K562 (cell line): ENCODE data around the gene MRPL38. TPM values are rescaled to one million over a fixed set of nuclear protein-coding genes. Genes with fewer than 3 reads are reported as not detected.

Source experiments
- ATAC-seq: fragments of 200-7000 bp; cut with Tn5 transposase; 3 replicates; pipeline ENCODE4 v1.9.1; 2020; ENCODE audit warnings: moderate library complexity
- BruUV-seq: library from RNA; stranded (reverse); fragments of 400-500 nt; replicated peaks from 2 replicates; lab custom pipeline; 2021; lab: Mats Ljungman, UMichigan
- CTCF ChIA-PET: fragments of 300-600 bp; formaldehyde crosslinking; extraction: SDS; loops from one replicate; lab custom pipeline; 2021; ENCODE audit warnings: low intra/inter-chr PET ratio; lab: Yijun Ruan, JAX
- POLR2A ChIA-PET: fragments of 300-600, 350-650 bp; sonication (Branson Sonifier 250); formaldehyde crosslinking; extraction: SDS; loops from one replicate; lab custom pipeline; 2021; ENCODE audit warnings: antibody characterized with exemption, inconsistent platforms; lab: Yijun Ruan, JAX
- DNase-seq, 4 experiments: peaks; one replicate each; pipeline versions ENCODE4 v3.0.0 to v3.0.0-alpha.2; 2011 to 2018; ENCODE audit warnings: low spot score in 3 of 4, mixed read lengths in 3 of 4; ENCODE audit errors: extremely low read depth in 1 of 4
- FAIRE-seq: peaks from 2 replicates; lab custom pipeline; 2011; peaks lifted over from hg19 to GRCh38; lab: Jason Lieb, UNC
- H2AFZ ChIP-seq: 2 replicates; pipeline ENCODE4 v1.6.0; 2011; ENCODE audit warnings: low read depth, low read length, control low read depth, inconsistent platforms
- H3K27ac ChIP-seq: fragments of 200-600 bp; 3 replicates; pipeline ENCODE4 v1.8.0; 2011; ENCODE audit warnings: low read depth, mild to moderate bottlenecking, control low read depth, inconsistent platforms, low read length, moderate library complexity, mixed read lengths; ENCODE audit errors: extremely low read depth
- H3K27me3 ChIP-seq, 2 experiments: fragments of 300-600 bp in 1 of 2; 2 replicates in 1 of 2; 3 replicates in 1 of 2; pipeline versions ENCODE4 v1.6.0 to v1.8.0; 2011; ENCODE audit warnings: inconsistent platforms in 2 of 2, low read length in 2 of 2, mild to moderate bottlenecking in 1 of 2, mixed read lengths in 1 of 2, moderate library complexity in 1 of 2; ENCODE audit not compliant: control insufficient read depth in 2 of 2, insufficient read depth in 2 of 2
- H3K36me3 ChIP-seq: fragments of 300-600 bp; 3 replicates; pipeline ENCODE4 v1.8.0; 2011; ENCODE audit warnings: mild to moderate bottlenecking, low read length, inconsistent platforms; ENCODE audit not compliant: control insufficient read depth, insufficient read depth
- H3K4me1 ChIP-seq, 2 experiments: fragments of 200-600 bp in 1 of 2; replicated peaks in 1 of 2; 2 replicates in 1 of 2; 3 replicates in 1 of 2; pipeline versions ENCODE4 v1.5.1 to v1.8.0; 2011; ENCODE audit warnings: inconsistent platforms in 2 of 2, low read length in 2 of 2, mild to moderate bottlenecking in 1 of 2, mixed read lengths in 1 of 2, moderate library complexity in 1 of 2; ENCODE audit not compliant: control insufficient read depth in 2 of 2, insufficient read depth in 2 of 2
- H3K4me2 ChIP-seq: 2 replicates; pipeline ENCODE4 v1.6.1; 2011; ENCODE audit warnings: low read length, control low read depth, inconsistent platforms, mixed read lengths; ENCODE audit not compliant: insufficient read depth
- H3K4me3 ChIP-seq: fragments of 200-600 bp; sonication (generic), shearing (Covaris generic); 2 replicates; pipeline ENCODE4 v1.5.1; 2016; ENCODE audit warnings: control low read depth, inconsistent platforms
- H3K79me2 ChIP-seq: fragments of 200-600 bp; 3 replicates; pipeline ENCODE4 v1.8.0; 2011; ENCODE audit warnings: low read length, inconsistent platforms; ENCODE audit not compliant: control insufficient read depth, insufficient read depth
- H3K9ac ChIP-seq, 2 experiments: 2 replicates each; pipeline versions ENCODE4 v1.6.0 to v1.6.1; 2011; ENCODE audit warnings: low read depth in 2 of 2, low read length in 2 of 2, control low read depth in 1 of 2, inconsistent platforms in 1 of 2, mild to moderate bottlenecking in 1 of 2, mixed read lengths in 1 of 2; ENCODE audit not compliant: insufficient read depth in 1 of 2
- H3K9me1 ChIP-seq: one replicate; pipeline ENCODE4 v1.6.0; 2011; ENCODE audit warnings: inconsistent platforms, mild to moderate bottlenecking, low read length, moderate library complexity; ENCODE audit not compliant: control insufficient read depth, insufficient read depth
- H3K9me3 ChIP-seq: replicated peaks from 2 replicates; pipeline ENCODE4 v1.5.1; 2011; ENCODE audit warnings: low read depth, low read length, inconsistent platforms; ENCODE audit not compliant: control insufficient read depth, insufficient read depth
- H4K20me1 ChIP-seq: replicated peaks from 2 replicates; pipeline ENCODE4 v1.6.1; 2011; ENCODE audit warnings: low read length, inconsistent platforms, mixed read lengths; ENCODE audit not compliant: control insufficient read depth, insufficient read depth
- EZH2 ChIP-seq: IDR thresholded peaks from 2 replicates; pipeline ENCODE4 v1.6.1; 2012; ENCODE audit warnings: low read depth, mild to moderate bottlenecking, inconsistent platforms, low read length, borderline replicate concordance
- LARP7 ChIP-seq: fragments of 450-650 bp; IDR thresholded peaks from 2 replicates; pipeline ENCODE4 v1.6.1; 2016
- MEF2D ChIP-seq: conservative IDR thresholded peaks from 2 replicates; pipeline ENCODE4 v1.6.1; 2016; ENCODE audit warnings: low read depth, missing genetic modification characterization, missing compliant biosample characterization
- NR4A1 ChIP-seq, 2 experiments: fragments of 250-450 bp in 1 of 2; fragments of 450-650 bp in 1 of 2; sonication (Bioruptor Pico) in 1 of 2; IDR thresholded peaks; 2 replicates each; pipeline versions ENCODE4 v1.4.0 to v1.6.1; 2016 to 2020; ENCODE audit warnings: mild to moderate bottlenecking in 2 of 2, missing compliant biosample characterization in 1 of 2, missing genetic modification characterization in 1 of 2, moderate library complexity in 1 of 2
- STAT5A ChIP-seq: IDR thresholded peaks from 2 replicates; pipeline ENCODE4 v1.6.1; 2012; ENCODE audit warnings: low read length, inconsistent platforms, borderline replicate concordance
- SUPT5H ChIP-seq: fragments of 450-650 bp; IDR thresholded peaks from 2 replicates; pipeline ENCODE4 v1.6.1; 2016
- ZNF253 ChIP-seq: fragments of 250-450 bp; sonication (Bioruptor Pico); conservative IDR thresholded peaks from 2 replicates; pipeline ENCODE4 v1.6.1; 2021; ENCODE audit warnings: mild to moderate bottlenecking
- ZNF280B ChIP-seq: fragments of 250-450 bp; sonication (Bioruptor Pico); IDR thresholded peaks from 2 replicates; pipeline ENCODE4 v1.5.1; 2021; ENCODE audit warnings: mild to moderate bottlenecking
- ZNF77 ChIP-seq: fragments of 250-450 bp; sonication (Bioruptor Pico); IDR thresholded peaks from 2 replicates; pipeline ENCODE4 v1.5.0; 2020
- ZNF780A ChIP-seq: fragments of 250-450 bp; sonication (Bioruptor Pico); IDR thresholded peaks from 2 replicates; pipeline ENCODE4 v1.5.0; 2021; ENCODE audit warnings: mild to moderate bottlenecking
- WGBS: fragments of 100-300 bp; shearing (Covaris generic); methylation state at CpG from one replicate; pipeline ENCODE4 v1.1.6; 2016; ENCODE audit warnings: low coverage, mixed read lengths; ENCODE audit not compliant: insufficient coverage; ENCODE audit errors: missing lambda C conversion rate; 5-methylcytosine and 5-hydroxymethylcytosine counted together
- in situ Hi-C: fragments of 300-500 bp; cut with MboI; formaldehyde crosslinking; loops from 4 replicates; pipeline ENCODE4 v1.15.0; 2018; ENCODE audit warnings: inconsistent platforms, mixed read lengths
- intact Hi-C: fragments of 100-400 bp; cut with micrococcal nuclease; formaldehyde crosslinking; loops from 2 replicates; pipeline ENCODE4 v1.14.2; 2022
- polyA plus RNA-seq, 8 experiments: library from polyadenylated mRNA; depleted of rRNA in 4 of 8; stranded (reverse) in 5 of 8; unstranded in 3 of 8; fragments of >200 nt; fragmentation: Nextera tagmentation in 2 of 8; fragmentation: Illumina TruSeq in 1 of 8; extraction: Ambion mirVana in 2 of 8; extraction: Trizol in 1 of 8; gene quantifications; 2 replicates each; pipeline versions ENCODE4 v1.2.1 to v1.2.3, GENCODE V29; 2011 to 2014; ENCODE audit warnings: inconsistent platforms in 1 of 8, missing spikeins in 1 of 8
- total RNA-seq, 7 experiments: library from RNA; depleted of rRNA in 6 of 7; stranded (reverse); fragments of >200 nt in 6 of 7; fragmentation: Illumina TruSeq in 2 of 7; extraction: Trizol in 2 of 7; gene quantifications; 2 replicates each; pipeline versions ENCODE4 v1.2.1 to v1.2.3, GENCODE V29; 2011 to 2021; ENCODE audit warnings: low replicate concordance in 1 of 7
- TF ChIP-seq, protein P1 (sequence below): sonication (generic); formaldehyde crosslinking; IDR thresholded peaks from 2 replicates; pipeline ENCODE4 v1.8.1; 2023; ENCODE audit warnings: mild to moderate bottlenecking, missing genetic modification reagents
- TF ChIP-seq, protein P2 (sequence below): fragments of 250-450 bp; sonication (Bioruptor Pico); IDR thresholded peaks from 2 replicates; pipeline ENCODE4 v1.8.0; 2021; ENCODE audit warnings: mild to moderate bottlenecking, moderate library complexity
- TF ChIP-seq, protein P3 (sequence below), 2 experiments: fragments of 450-650 bp in 1 of 2; IDR thresholded peaks; 2 replicates each; pipeline ENCODE4 v1.6.1; 2011 to 2017; ENCODE audit warnings: low read depth in 2 of 2, antibody characterized with exemption in 1 of 2, borderline replicate concordance in 1 of 2, low read length in 1 of 2, mild to moderate bottlenecking in 1 of 2, mixed read lengths in 1 of 2; ENCODE audit not compliant: control insufficient read depth in 1 of 2

The MRPL38 gene
- total and polyA plus RNA-seq, 9 of the 15 experiments (the other 6 are each of a cell fraction or from before 2014, with no cell fraction given), result 4.5 to 154 (median 48.5) TPM

GRCh38 chr17:75950421-75950820, 45.7 kb upstream of the MRPL38 start (continued):
- TF ChIP-seq, protein P1, sequence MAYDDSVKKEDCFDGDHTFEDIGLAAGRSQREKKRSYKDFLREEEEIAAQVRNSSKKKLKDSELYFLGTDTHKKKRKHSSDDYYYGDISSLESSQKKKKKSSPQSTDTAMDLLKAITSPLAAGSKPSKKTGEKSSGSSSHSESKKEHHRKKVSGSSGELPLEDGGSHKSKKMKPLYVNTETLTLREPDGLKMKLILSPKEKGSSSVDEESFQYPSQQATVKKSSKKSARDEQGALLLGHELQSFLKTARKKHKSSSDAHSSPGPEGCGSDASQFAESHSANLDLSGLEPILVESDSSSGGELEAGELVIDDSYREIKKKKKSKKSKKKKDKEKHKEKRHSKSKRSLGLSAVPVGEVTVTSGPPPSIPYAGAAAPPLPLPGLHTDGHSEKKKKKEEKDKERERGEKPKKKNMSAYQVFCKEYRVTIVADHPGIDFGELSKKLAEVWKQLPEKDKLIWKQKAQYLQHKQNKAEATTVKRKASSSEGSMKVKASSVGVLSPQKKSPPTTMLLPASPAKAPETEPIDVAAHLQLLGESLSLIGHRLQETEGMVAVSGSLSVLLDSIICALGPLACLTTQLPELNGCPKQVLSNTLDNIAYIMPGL (CRISPR knock-in tag), result no peak

DNA sequence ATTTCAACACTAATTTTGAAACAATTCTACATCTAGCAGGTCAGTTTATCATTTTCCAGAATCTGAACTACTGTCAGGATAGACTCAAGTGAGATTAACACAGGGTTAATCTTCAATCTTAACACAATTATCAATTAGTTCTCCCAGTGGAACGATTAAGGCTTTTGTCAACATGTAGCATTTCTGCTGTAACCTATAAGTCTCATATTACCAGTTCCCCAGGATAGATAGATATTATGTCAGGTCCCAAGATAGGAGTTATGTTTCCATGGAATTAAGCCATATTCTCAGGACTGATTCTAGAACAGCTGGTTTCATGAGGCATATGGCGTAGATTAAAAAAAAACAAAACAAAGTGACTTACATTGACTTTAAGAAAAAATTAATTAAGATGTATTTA, 40.5 kb upstream of the MRPL38 start:
- BruUV-seq, result no TSS peak
- Histone ChIP-seq H2AFZ (no peak overlapping the region), H3K9me1 (no peaks in the 10 kb centered on the region), H3K9ac (no peak overlapping the region), H3K4me3 (no peak overlapping the region), H4K20me1 (no peaks in the 10 kb centered on the region), H3K9me3 (no peaks in the 10 kb centered on the region), H3K4me1 (peaks cover 0 to 10% of the 10 kb centered on the region in 2 experiments; a peak in 3 of 5 replicates), H3K36me3 (peaks cover 35% of the 10 kb centered on the region; the same call in 2 of the 3 replicates), H3K27me3 (no peaks in the 10 kb centered on the region), H3K4me2 (no peak overlapping the region), H3K27ac (no peak overlapping the region), H3K79me2 (peaks cover 5% of the 10 kb centered on the region; the same call in 1 of the 3 replicates)
- DNase-seq (no peak), ATAC-seq (no peak), FAIRE-seq (no peak)
- intact Hi-C loops, result no loop called here
- POLR2A ChIA-PET, result interaction anchor here (0.7 kb wide), 1 partner anchor 18 kb away, joined by 3 read pairs; no protein-coding TSS in a partner anchor
- 56% methylated on average over 2 of the region's 2 CpGs for WGBS
- in situ Hi-C loops, result no loop called here
- CTCF ChIA-PET, result interaction anchor here (0.6 kb wide), 1 partner anchor 421 kb away, joined by 4 read pairs; no protein-coding TSS in a partner anchor
- TF ChIP-seq EZH2, result no peak
- no peak for TF ChIP-seq STAT5A
- no peak for TF ChIP-seq SUPT5H
- TF ChIP-seq ZNF780A (CRISPR knock-in tag), result no peak
- TF ChIP-seq, protein P2, sequence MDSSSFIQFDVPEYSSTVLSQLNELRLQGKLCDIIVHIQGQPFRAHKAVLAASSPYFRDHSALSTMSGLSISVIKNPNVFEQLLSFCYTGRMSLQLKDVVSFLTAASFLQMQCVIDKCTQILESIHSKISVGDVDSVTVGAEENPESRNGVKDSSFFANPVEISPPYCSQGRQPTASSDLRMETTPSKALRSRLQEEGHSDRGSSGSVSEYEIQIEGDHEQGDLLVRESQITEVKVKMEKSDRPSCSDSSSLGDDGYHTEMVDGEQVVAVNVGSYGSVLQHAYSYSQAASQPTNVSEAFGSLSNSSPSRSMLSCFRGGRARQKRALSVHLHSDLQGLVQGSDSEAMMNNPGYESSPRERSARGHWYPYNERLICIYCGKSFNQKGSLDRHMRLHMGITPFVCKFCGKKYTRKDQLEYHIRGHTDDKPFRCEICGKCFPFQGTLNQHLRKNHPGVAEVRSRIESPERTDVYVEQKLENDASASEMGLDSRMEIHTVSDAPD, result no peak
- TF ChIP-seq ZNF77 (CRISPR knock-in tag), result no peak
- no peak for TF ChIP-seq LARP7
- TF ChIP-seq NR4A1 (CRISPR knock-in tag; IDR thresholded peaks at IDR 0.05), result no peak
- no peak for TF ChIP-seq NR4A1 (tag; IDR thresholded peaks at IDR 0.05)
- TF ChIP-seq ZNF253 (CRISPR knock-in tag), result no peak
- no peak for TF ChIP-seq MEF2D (tag)
- TF ChIP-seq, protein P3, sequence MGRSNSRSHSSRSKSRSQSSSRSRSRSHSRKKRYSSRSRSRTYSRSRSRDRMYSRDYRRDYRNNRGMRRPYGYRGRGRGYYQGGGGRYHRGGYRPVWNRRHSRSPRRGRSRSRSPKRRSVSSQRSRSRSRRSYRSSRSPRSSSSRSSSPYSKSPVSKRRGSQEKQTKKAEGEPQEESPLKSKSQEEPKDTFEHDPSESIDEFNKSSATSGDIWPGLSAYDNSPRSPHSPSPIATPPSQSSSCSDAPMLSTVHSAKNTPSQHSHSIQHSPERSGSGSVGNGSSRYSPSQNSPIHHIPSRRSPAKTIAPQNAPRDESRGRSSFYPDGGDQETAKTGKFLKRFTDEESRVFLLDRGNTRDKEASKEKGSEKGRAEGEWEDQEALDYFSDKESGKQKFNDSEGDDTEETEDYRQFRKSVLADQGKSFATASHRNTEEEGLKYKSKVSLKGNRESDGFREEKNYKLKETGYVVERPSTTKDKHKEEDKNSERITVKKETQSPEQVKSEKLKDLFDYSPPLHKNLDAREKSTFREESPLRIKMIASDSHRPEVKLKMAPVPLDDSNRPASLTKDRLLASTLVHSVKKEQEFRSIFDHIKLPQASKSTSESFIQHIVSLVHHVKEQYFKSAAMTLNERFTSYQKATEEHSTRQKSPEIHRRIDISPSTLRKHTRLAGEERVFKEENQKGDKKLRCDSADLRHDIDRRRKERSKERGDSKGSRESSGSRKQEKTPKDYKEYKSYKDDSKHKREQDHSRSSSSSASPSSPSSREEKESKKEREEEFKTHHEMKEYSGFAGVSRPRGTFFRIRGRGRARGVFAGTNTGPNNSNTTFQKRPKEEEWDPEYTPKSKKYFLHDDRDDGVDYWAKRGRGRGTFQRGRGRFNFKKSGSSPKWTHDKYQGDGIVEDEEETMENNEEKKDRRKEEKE (IDR thresholded peaks at IDR 0.05; ENCODE audit: borderline replicate concordance in 1 of 2, control insufficient read depth in 1 of 2, low read depth in 2 of 2, low read length in 1 of 2), result no peak
- no peak for TF ChIP-seq ZNF280B
